Activated CD4-positive, alpha-beta T cell treated with anti-CD3 and anti-CD28 coated beads, Interleukin-2, amount 10 ng/mL, durations not matched to agents 24 days and 14 days (primary cell): ENCODE data around the gene CLDN2. TPM values are rescaled to one million over a fixed set of nuclear protein-coding genes. Genes with fewer than 3 reads are reported as not detected.
"Not testable (repeated sequence)": the region's sequence is repeated elsewhere in the genome, so short reads cannot be mapped to it uniquely, and the experiment has no call there.

Source experiments
- DNase-seq: peaks from one replicate; pipeline ENCODE4 v3.0.0; 2022
- H3K27ac Mint-ChIP-seq: one replicate; pipeline ENCODE4 v1.8.0; 2022; ENCODE audit warnings: mild to moderate bottlenecking, mixed read lengths
- H3K27me3 Mint-ChIP-seq: one replicate; pipeline ENCODE4 v1.8.0; 2022; ENCODE audit warnings: mixed read lengths
- H3K36me3 Mint-ChIP-seq: one replicate; pipeline ENCODE4 v1.8.0; 2022; ENCODE audit warnings: low read depth, mild to moderate bottlenecking, mixed read lengths
- H3K4me1 Mint-ChIP-seq: one replicate; pipeline ENCODE4 v1.8.0; 2021; ENCODE audit warnings: mixed read lengths
- H3K4me3 Mint-ChIP-seq: one replicate; pipeline ENCODE4 v1.8.0; 2022; ENCODE audit warnings: mild to moderate bottlenecking, moderate library complexity, mixed read lengths
- H3K9me3 Mint-ChIP-seq: one replicate; pipeline ENCODE4 v1.8.0; 2021; ENCODE audit warnings: mixed read lengths
- intact Hi-C: fragments of 100-400 bp; cut with micrococcal nuclease; formaldehyde crosslinking; loops from one replicate; pipeline ENCODE4 v1.15.1; 2023
- total RNA-seq: library from RNA; stranded (reverse); gene quantifications from 2 replicates; pipeline ENCODE4 v1.2.3, GENCODE V29; 2022

Gene CLDN2
- total RNA-seq, result not detected in 2 replicates

GRCh38 chrX:106919932-106920452 is at the start of gene CLDN2:
CLDN2 (plus strand) TSS chrX:106920402; CDS start chrX:106928229, 7,827 bp downstream.
- Mint-ChIP-seq H3K27me3 (peaks cover 5% of the 10 kb centered on the region), H3K4me1 (no peaks in the 10 kb centered on the region), H3K9me3 (no peaks in the 10 kb centered on the region), H3K27ac (no peak within 1 kb of the TSS), H3K4me3 (no peak within 1 kb of the TSS), H3K36me3 (no peaks in the 10 kb centered on the region)
- intact Hi-C loops, result no loop called here
- DNase-seq, result no peak

- DNase-seq, H3K27me3 Mint-ChIP-seq, H3K4me3 Mint-ChIP-seq, intact Hi-C loops, H3K9me3 Mint-ChIP-seq, H3K27ac Mint-ChIP-seq, H3K36me3 Mint-ChIP-seq, H3K4me1 Mint-ChIP-seq: not testable (repeated sequence)
Measured at GRCh38 chrX:106872796-106873195, 47.4 kb upstream of the CLDN2 start.

- intact Hi-C loops, result no loop called here
- H3K9me3 Mint-ChIP-seq, result no peaks in the 10 kb centered on the region
- no peak overlapping the region for H3K27ac Mint-ChIP-seq
- no peak for DNase-seq
- no peaks in the 10 kb centered on the region for H3K4me1 Mint-ChIP-seq
- peaks cover under 1% of the 10 kb centered on the region for H3K27me3 Mint-ChIP-seq
- H3K4me3 Mint-ChIP-seq, result no peak overlapping the region
- no peaks in the 10 kb centered on the region for H3K36me3 Mint-ChIP-seq
Measured at GRCh38 chrX:106874075-106874474, 46.1 kb upstream of the CLDN2 start.

GRCh38 chrX:106875151-106875550 is 45.1 kb upstream of the CLDN2 start:
- intact Hi-C loops, result no loop called here
- peaks cover 3% of the 10 kb centered on the region for H3K27me3 Mint-ChIP-seq
- no peaks in the 10 kb centered on the region for H3K4me1 Mint-ChIP-seq
- H3K36me3 Mint-ChIP-seq, result no peaks in the 10 kb centered on the region
- no peaks in the 10 kb centered on the region for H3K9me3 Mint-ChIP-seq
- DNase-seq, result no peak
- no peak overlapping the region for H3K4me3 Mint-ChIP-seq
- H3K27ac Mint-ChIP-seq, result no peak overlapping the region

GRCh38 chrX:106889468-106889867 is 30.7 kb upstream of the CLDN2 start:
- DNase-seq, result no peak
- Mint-ChIP-seq H3K9me3 (no peaks in the 10 kb centered on the region), H3K4me3 (no peak overlapping the region), H3K36me3 (no peaks in the 10 kb centered on the region), H3K27ac (no peak overlapping the region), H3K4me1 (no peaks in the 10 kb centered on the region), H3K27me3 (peaks cover 1% of the 10 kb centered on the region)
- intact Hi-C loops, result no loop called here

- H3K27ac Mint-ChIP-seq, result no peak overlapping the region
Measured at GRCh38 chrX:106891762-106892460, 28.3 kb upstream of the CLDN2 start.

GRCh38 chrX:106894392-106894909 is 25.8 kb upstream of the CLDN2 start:
- DNase-seq, result peak; percentile 79
- H3K27me3 Mint-ChIP-seq, result no peaks in the 10 kb centered on the region
- no peaks in the 10 kb centered on the region for H3K9me3 Mint-ChIP-seq
- no peaks in the 10 kb centered on the region for H3K36me3 Mint-ChIP-seq
- no peak overlapping the region for H3K27ac Mint-ChIP-seq
- intact Hi-C loops, result loop anchor here (1.0 to 10.0 kb wide), 3 partner anchors 59 to 1000 kb away; partner anchors contain the start of genes NCBP2L and TSC22D3
- no peaks in the 10 kb centered on the region for H3K4me1 Mint-ChIP-seq
- no peak overlapping the region for H3K4me3 Mint-ChIP-seq

More at GRCh38 chrX:106891762-106892460, 28.3 kb upstream of the CLDN2 start:
- intact Hi-C loops, result loop anchor here (10.0 kb wide), 2 partner anchors 883 to 1003 kb away; partner anchors contain the start of genes NCBP2L and TSC22D3
- Mint-ChIP-seq H3K4me3 (no peak overlapping the region), H3K36me3 (no peaks in the 10 kb centered on the region), H3K27me3 (peaks cover 1% of the 10 kb centered on the region), H3K9me3 (no peaks in the 10 kb centered on the region), H3K4me1 (no peaks in the 10 kb centered on the region)
- no peak for DNase-seq

- no peaks in the 10 kb centered on the region for H3K9me3 Mint-ChIP-seq
- H3K36me3 Mint-ChIP-seq, result no peaks in the 10 kb centered on the region
- no peaks in the 10 kb centered on the region for H3K4me1 Mint-ChIP-seq
- no peak overlapping the region for H3K4me3 Mint-ChIP-seq
- H3K27ac Mint-ChIP-seq, result no peak overlapping the region
- intact Hi-C loops, result loop anchor here (1.0 to 10.0 kb wide), 4 partner anchors 58 to 1000 kb away; partner anchors contain the start of genes NCBP2L and TSC22D3
- H3K27me3 Mint-ChIP-seq, result no peaks in the 10 kb centered on the region
- DNase-seq, result no peak
Measured at GRCh38 chrX:106894978-106895452, 25.2 kb upstream of the CLDN2 start.

GRCh38 chrX:106897259-106897658 is 22.9 kb upstream of the CLDN2 start:
- intact Hi-C loops, result loop anchor here (5.0 to 10.0 kb wide), 3 partner anchors 535 to 998 kb away; partner anchors contain the start of genes NCBP2L and TSC22D3
- DNase-seq, result no peak
- H3K27ac Mint-ChIP-seq, result no peak overlapping the region
- no peaks in the 10 kb centered on the region for H3K27me3 Mint-ChIP-seq
- no peaks in the 10 kb centered on the region for H3K4me1 Mint-ChIP-seq
- H3K9me3 Mint-ChIP-seq, result no peaks in the 10 kb centered on the region
- no peak overlapping the region for H3K4me3 Mint-ChIP-seq
- no peaks in the 10 kb centered on the region for H3K36me3 Mint-ChIP-seq

GRCh38 chrX:106898462-106898861 is 21.7 kb upstream of the CLDN2 start:
- H3K27ac Mint-ChIP-seq, result no peak overlapping the region
- intact Hi-C loops, result loop anchor here (5.0 to 10.0 kb wide), 3 partner anchors 534 to 996 kb away; partner anchors contain the start of genes NCBP2L and TSC22D3
- H3K27me3 Mint-ChIP-seq, result no peaks in the 10 kb centered on the region
- DNase-seq, result peak; percentile 61
- no peaks in the 10 kb centered on the region for H3K4me1 Mint-ChIP-seq
- no peaks in the 10 kb centered on the region for H3K36me3 Mint-ChIP-seq
- no peaks in the 10 kb centered on the region for H3K9me3 Mint-ChIP-seq
- no peak overlapping the region for H3K4me3 Mint-ChIP-seq

- Mint-ChIP-seq H3K36me3 (no peaks in the 10 kb centered on the region), H3K4me1 (no peaks in the 10 kb centered on the region), H3K4me3 (no peak overlapping the region), H3K9me3 (no peaks in the 10 kb centered on the region), H3K27ac (no peak overlapping the region), H3K27me3 (no peaks in the 10 kb centered on the region)
- DNase-seq, result no peak
- intact Hi-C loops, result loop anchor here (5.0 to 10.0 kb wide), 3 partner anchors 533 to 996 kb away; partner anchors contain the start of genes NCBP2L and TSC22D3
Measured at GRCh38 chrX:106899276-106899675, 20.9 kb upstream of the CLDN2 start.

- Mint-ChIP-seq H3K4me3 (no peak overlapping the region), H3K4me1 (no peaks in the 10 kb centered on the region), H3K27ac (no peak overlapping the region), H3K27me3 (no peaks in the 10 kb centered on the region), H3K36me3 (no peaks in the 10 kb centered on the region), H3K9me3 (no peaks in the 10 kb centered on the region)
- intact Hi-C loops, result loop anchor here (5.0 to 10.0 kb wide), 3 partner anchors 532 to 995 kb away; partner anchors contain the start of genes NCBP2L and TSC22D3
- DNase-seq, result no peak
Measured at GRCh38 chrX:106899841-106900240, 20.4 kb upstream of the CLDN2 start.

GRCh38 chrX:106901341-106901740 is 18.9 kb upstream of the CLDN2 start:
- H3K27ac Mint-ChIP-seq, result no peak overlapping the region
- no peaks in the 10 kb centered on the region for H3K27me3 Mint-ChIP-seq
- DNase-seq, result no peak
- no peaks in the 10 kb centered on the region for H3K9me3 Mint-ChIP-seq
- H3K36me3 Mint-ChIP-seq, result no peaks in the 10 kb centered on the region
- no peaks in the 10 kb centered on the region for H3K4me1 Mint-ChIP-seq
- H3K4me3 Mint-ChIP-seq, result no peak overlapping the region
- intact Hi-C loops, result no loop called here

- Mint-ChIP-seq H3K36me3 (no peaks in the 10 kb centered on the region), H3K4me3 (no peak overlapping the region), H3K27me3 (no peaks in the 10 kb centered on the region), H3K27ac (no peak overlapping the region), H3K9me3 (no peaks in the 10 kb centered on the region), H3K4me1 (no peaks in the 10 kb centered on the region)
- intact Hi-C loops, result no loop called here
- DNase-seq, result no peak
Measured at GRCh38 chrX:106901781-106902219, 18.4 kb upstream of the CLDN2 start.
